GM18909 (cell line): Measurements from ENCODE around the gene PREB.
"Not testable (repeated sequence)": the region's sequence is repeated elsewhere in the genome, so short reads cannot be mapped to it uniquely, and the experiment has no call there.

Source experiments
- ATAC-seq: cut with Tn5 transposase; IDR thresholded peaks from one replicate; pipeline ENCODE4 v1.9.1; 2021; ENCODE audit warnings: mild to moderate bottlenecking; ENCODE audit not compliant: unreplicated experiment, poor library complexity

The PREB gene

DNA sequence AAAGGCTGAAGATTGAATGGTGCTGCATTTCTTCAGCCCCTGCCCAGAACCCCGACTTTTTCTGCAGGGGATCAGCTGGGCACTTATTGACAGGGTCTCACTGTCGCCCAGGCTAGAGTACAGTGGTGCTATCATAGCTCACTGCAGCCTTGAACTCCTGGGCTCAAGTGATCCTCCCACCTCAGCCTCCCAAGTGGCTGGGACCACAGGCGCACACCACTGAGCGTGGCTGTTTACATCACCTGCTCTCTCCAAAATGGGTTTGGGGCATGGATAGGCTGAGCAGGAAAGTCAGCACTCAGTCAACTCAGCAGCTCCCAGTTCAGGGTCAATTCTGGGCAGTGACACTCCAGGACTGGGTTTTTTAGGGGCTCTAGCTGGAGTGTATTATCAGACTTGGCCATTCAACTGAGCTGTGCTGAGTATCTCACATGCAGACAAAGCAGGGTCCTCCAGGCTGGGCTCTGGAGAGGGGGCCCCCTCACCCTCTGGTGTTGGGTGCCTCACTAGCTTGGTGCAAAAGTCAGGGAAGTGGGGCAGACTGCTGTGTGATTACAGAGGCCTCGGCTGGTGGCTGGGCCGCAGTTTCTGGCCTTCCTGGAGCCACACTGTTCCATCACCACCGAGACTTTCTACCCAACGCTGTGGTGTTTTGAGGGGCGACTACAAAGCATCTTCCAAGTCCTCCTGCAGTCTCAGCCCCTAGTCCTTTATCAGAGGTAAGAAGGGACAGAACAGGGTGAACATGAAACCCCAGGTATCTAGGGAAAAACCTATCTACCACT is 6.4 kb downstream of the PREB start:
- ATAC-seq, result no peak

DNA sequence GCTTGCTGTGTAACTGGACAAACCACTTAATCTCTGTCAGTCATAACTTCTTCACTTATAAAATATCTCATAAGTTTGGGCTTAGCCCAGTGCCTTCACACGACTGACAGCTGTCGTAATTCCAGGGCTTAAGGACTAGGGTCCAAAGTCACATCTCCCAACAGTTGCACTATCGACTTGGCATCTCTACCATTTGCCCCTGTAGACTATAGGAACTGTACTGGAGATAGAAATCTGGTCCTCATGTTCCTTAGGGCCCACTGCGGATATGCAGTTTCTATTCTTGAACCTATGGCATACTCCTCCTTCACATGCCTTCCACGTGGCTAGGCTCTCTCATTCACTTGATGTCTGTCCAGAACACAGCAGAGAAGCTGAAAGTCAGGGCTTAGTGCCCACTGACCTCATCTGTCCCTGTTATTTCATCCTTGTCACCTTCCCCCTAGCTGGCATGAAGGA is 8.2 kb downstream of the PREB start:
- ATAC-seq, result no peak

DNA sequence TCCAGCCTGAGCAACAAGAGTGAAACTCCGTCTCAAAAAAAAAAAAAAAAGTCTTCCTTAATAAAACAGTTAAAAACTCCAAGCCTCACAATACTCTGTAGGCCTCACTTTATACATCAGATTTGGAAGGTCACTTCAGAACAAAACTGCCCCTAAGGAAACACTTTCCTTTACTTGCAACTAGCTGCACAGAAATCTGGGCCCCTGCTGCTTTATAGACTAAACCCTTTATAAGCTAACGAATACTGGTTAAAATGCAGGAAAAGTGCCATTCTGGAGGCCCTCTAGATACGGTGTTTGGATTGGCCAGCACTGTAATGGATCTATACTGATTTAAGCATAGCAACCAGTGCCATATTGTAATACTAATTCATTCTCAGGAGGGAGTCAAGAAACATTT is 9.3 kb downstream of the PREB start:
- no peak for ATAC-seq

DNA sequence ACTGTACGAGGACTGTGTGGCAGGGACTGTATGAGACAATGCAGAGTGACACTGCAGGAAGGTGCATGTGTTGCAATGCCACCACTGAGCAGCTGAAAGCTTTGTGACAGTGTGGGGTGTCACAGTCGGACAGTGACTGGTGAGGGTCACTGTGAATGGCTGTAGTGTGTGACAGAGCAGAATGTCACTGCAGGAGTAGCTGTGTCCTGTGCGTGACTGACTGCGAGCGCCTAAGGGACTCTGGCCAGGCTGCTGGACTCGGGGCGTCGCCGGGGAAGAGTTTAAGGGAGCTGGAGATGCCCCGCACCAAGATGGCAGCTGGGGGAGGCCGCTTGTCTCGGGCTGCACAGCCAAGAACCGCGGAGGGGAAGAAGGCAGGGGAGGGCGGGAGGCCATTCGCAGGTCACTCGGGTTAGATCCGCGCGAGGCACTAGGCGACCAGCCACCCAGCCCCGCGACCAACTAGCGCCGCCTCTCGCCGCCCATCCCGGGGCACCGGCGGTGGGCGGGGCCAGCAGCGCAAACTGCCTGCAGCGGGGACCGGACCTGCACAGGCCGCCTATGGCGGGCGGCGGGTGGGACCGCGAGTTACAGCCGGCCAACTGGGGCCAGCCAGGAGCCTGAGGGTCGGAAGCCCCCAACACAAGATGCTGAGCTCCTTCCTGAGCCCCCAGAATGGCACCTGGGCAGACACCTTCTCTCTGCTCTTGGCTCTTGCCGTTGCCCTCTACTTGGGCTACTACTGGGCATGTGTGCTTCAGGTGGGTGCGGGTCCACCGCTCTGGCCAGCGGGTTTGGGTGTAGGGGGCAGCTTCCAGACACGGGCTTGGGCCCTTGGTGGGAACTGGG is 10.9 kb downstream of the PREB start, which contains the start of gene ABHD1:
ABHD1 (plus strand) TSS at position 514 of the 849 bp plus-strand sequence; CDS start at position 648, 134 bp downstream.
- ATAC-seq, result no peak

DNA sequence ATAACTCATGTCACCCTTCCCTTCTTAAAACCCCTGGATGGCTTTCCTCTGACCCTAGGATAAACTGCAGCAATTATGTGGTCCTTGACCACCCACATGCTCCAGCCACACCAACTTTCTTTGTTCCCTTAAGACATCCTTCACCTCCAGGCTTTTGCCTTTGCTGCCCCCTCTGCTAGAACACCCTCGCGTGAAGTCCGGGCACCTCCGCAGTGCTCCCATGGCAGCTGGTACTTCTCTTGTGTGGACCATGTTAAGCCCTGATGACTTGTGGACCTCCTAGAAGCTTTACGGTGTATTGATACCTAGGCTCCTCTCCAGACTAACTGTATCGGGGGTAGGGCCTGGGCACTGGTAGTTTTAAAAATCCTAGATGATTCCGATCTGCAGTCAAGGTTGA is 11.6 kb downstream of the PREB start:
- ATAC-seq, result no peak

DNA sequence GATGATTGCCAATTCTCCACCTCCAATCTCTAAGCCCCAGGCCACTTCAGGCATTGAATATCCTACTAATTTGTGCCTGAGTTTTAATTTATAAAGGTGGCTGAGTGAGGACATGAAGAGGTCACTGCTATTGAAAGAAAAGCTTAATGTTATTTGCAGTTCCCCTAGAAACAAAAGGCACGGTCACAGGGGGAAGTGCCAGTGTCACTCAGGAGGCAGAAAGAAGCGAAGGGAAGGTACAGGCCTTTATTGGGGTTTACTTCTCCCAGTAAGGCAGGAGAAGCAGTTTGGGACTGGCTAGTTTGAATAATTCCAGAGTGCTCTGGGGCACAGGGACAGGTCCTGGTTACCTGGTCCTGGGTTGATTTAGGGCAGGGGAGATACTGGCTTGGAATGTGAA is 12.5 kb downstream of the PREB start:
- no peak for ATAC-seq

DNA sequence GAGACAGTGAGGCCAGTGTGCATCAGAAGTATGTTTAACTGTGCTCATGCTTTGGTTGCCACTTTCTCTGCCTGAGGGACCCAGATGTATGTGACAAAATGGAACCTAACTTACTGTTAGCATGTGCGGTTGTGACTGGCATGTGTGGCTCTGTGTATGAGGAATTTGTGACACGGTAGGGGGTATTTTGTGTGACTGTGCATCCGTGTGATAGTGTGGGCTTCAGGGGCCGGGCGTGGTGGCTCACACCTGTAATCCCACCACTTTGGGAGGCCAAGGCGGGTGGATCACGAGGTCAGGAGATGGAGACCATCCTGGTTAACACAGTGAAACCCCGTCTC is 15.1 kb downstream of the PREB start:
- ATAC-seq, result not testable (repeated sequence)

DNA sequence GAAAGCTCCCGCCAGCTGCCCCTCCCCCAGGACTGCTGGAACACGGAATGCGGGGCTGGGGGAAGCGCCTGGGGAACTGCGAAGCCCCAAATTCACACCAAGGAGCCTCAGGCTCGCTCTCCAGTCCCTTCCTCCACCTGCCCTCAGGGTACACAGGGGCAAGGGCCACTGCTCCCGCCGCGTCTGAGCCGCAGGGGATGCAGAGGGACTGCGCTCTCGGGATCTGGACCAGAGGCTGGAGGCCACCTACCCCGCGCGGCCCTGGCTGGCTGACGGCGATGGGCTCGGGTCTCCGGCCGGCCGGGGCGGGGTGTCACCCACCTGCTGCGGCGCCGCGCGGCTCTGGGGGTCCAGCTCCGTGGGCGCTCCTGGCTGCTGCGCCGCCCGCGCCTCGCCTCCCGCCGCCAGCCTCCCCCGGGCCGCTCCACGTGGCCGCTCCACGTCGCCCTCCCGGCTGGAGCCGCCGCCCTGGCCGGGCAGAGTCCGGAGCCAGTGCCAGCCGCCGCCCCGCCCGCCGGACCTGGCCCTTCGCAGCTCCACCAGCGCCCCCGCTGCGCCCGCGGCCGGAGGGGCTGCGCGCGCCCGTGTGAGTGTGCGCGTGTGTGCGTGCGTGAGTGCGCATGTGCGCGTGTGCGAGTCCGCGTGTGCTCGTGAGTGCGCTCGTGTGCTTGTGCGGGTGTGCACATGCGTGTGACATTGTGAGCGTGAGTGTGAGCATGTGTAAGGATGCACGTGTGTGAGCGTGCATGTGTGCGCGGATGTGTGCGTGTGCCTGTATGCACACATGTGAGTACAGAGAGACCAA is 15.7 kb downstream of the PREB start, which contains the start of gene CGREF1:
CGREF1 (minus strand) TSS at position 604 of the 805 bp plus-strand sequence. CDS start 14,762 bp downstream, outside the sequence.
- ATAC-seq, result no peak

DNA sequence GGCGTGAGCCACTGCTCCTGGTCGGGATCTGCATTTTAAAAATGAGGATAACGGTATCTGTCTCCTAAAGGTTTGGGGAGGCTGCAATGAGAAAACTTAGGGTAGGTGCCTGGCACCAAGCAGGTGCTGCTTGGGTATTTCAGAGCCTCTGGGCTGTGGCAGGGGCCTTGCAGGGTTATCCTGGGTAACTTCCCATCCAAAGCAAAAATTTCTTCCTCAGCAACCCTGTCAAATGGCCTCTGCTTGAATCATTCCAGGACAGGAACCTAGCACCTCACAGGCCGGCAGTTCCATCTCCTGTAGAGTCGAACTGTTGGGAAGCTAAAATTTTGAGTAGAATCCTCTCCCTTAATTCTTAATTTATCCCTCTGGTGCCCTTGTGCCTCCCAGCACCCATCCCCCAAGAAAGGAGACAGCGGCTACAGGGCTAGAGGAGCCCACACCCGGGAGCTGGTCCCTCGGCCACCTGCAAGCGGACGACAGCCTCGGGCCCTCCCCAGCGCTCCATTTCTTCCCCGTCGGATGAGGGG is 16.4 kb downstream of the PREB start:
- no peak for ATAC-seq

DNA sequence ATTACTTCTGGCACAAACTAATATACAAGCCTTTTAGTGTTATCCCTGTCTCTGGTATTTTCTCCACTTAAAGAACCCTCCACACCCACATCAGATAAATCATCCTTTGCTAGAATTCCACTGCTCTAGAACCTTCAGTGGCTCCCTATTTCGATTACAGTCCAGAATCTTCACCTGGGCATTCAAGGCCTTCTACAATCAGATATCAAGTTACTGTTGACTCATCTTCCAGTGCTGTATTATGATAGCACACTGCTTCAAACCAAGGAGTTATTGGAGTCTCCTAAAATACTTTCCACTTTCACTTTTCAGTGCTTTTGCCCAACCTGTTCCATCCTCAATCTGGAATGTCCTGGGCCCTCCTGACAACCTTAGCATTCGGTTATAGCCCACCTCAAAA is 18.9 kb downstream of the PREB start:
- ATAC-seq, result no peak

DNA sequence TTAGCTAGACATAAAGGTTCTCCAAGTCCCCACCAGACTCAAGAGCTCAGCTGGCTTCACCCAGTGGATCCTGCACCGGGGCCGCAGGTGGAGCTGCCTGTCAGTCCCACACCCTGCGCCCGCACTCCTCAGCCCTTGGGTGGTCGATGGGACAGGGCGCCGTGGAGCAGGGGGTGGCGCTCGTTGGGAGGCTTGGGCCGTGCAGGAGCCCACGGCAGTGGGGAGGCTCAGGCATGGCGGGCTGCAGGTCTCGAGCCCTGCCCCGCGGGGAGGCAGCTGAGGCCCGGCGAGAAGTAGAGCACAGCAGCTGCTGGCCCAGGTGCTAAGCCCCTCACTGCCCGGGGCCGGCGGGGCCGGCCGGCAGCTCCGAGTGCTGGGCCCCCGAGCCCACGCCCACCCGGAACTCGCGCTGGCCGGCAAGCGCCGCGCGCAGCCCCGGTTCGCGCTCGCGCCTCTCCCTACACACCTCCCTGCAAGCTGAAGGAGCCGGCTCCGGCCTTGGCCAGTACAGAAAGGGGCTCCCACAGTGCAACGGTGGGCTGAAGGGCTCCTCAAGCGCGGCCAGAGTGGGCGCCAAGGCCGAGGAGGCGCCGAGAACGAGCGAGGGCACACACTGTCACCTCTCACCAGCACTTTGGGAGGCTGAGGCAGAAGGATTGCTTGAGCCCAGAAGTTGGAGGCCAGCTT is 22.9 kb downstream of the PREB start:
- not testable (repeated sequence) for ATAC-seq

DNA sequence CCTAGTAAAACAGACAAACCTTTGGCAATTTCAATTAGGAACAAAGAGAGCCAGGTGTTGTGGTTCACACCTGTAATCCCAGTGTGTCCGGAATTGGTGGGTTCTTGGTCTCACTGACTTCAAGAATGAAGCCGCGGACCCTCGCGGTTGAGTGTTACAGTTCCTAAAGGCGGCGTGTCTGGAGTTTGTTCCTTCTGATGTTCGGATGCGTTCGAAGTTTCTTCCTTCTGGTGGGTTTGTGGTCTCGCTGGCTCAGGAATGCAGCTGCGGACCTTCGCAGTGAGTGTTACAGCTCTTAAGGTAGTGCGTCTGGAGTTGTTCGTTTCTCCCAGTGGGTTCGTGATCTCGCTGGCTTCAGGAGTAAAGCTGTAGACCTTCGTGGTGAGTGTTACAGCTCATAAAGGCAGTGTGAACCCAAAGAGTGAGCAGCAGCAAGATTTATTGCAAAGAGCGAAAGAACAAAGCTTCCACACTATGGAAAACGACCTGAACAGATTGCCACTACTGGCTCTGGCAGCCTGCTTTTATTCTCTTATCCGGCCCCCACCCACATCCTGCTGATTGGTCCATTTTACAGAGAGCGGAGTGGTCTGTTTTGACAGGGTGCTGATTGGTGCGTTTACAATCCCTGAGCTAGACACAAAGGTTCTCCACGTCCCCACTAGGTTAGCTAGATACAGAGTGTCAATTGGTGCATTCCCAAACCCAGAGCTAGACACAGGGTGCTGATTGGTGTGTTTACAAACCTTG is 23.7 kb downstream of the PREB start:
- not testable (repeated sequence) for ATAC-seq

DNA sequence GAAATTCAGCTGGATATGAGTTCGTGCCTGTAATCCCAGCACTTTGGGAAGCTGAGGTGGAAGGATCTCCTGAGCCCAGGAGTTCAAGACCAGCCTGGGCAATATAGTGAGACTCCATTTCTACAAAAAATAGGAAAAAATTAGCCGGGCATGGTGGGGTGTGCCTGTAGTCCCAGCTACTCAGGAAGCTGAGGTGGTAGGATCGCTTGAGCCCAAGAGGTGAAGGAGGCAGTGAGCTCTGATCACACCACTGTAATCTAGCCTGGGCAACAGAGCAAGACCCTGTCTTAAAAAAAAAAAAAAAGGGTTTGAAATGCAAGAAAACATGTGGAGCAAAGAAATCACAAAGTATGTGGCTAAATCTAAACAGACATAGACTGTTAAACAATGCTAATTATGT is 25.4 kb downstream of the PREB start:
- no peak for ATAC-seq

DNA sequence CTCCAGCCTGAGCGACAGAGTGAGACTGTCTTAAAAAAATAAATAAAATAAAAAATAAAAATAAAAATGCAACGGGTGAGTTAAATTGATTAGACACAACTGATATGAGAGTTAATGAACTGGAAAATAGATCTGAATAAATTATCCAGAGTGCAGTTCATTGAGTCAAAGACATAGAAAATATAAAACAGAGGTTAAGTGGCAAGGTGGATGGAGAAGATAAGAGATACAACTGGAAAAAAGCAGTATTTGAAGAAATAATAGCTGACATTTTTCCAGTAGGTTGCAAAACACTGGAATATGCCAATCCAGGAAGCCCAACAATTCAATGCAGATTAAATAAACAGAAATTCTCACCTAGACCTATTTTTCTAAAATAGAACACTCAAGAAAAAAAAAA is 26.2 kb downstream of the PREB start:
- ATAC-seq, result no peak

DNA sequence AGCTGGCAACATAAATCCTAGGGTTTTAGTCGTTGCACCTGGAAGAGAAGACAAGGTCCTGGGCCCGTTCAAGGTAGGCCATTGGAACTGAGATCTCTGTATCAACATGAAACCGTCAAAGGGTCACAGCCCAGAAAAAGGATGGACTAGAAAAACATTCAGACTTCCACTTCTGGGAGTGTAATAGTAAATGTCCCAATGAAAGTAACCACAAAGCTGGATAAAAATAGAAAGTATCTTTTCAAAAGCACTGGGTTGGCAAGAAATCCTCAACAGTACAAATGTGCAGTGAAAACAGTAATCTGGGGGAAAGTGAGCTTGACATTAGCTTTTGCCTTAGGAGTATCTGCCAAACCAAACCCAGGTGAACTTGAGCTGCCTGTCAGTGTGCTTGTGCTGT is 28.5 kb downstream of the PREB start:
- no peak for ATAC-seq

DNA sequence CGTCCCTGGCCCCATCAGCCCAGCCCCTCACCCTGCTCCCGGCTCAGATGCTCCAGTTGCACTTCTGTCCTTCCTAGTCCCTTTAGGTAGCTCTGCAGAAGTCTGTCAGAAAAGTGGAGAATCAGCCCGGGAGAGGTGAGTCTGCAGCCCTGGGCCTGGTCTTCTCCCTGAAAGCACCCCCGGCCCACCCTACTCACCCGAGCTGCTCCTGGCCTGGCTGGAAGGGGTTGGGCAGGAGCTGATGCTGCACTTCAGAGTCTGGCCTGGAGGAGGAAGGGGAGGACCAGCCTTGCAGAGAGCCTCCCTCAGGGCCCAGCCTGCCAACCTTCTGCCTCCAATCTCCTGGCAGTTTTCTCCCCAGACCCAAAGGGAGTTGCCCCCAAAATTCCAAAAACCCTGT is 32.1 kb downstream of the PREB start:
- no peak for ATAC-seq

DNA sequence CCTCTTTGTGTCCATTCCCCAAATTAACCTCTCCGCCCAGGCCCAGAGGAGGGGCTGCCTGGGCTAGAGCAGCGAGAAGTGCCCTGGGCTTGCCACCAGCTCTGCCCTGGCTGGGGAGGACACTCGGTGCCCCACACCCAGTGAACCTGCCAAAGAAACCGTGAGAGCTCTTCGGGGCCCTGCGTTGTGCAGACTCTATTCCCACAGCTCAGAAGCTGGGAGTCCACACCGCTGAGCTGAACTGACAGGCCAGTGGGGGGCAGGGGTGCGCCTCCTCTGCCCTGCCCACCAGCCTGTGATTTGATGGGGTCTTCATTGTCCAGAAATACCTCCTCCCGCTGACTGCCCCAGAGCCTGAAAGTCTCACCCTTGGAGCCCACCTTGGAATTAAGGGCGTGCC is 34.4 kb downstream of the PREB start:
- ATAC-seq, result no peak

DNA sequence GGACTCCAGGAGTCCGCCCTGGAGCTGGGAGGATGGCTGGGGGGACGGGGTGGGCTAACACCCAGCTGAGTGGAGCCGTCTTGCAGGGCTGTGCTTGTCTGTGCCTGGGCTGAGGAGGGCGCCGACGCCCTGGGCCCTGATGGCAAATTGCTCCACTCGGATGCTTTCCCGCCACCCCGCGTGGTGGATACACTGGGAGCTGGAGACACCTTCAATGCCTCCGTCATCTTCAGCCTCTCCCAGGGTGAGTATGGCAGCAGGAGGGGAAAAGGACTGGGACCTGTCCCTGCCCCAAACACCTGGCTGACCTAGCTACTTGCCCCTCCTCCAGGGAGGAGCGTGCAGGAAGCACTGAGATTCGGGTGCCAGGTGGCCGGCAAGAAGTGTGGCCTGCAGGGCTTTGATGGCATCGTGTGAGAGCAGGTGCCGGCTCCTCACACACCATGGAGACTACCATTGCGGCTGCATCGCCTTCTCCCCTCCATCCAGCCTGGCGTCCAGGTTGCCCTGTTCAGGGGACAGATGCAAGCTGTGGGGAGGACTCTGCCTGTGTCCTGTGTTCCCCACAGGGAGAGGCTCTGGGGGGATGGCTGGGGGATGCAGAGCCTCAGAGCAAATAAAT is 35.0 kb downstream of the PREB start:
- no peak for ATAC-seq

DNA sequence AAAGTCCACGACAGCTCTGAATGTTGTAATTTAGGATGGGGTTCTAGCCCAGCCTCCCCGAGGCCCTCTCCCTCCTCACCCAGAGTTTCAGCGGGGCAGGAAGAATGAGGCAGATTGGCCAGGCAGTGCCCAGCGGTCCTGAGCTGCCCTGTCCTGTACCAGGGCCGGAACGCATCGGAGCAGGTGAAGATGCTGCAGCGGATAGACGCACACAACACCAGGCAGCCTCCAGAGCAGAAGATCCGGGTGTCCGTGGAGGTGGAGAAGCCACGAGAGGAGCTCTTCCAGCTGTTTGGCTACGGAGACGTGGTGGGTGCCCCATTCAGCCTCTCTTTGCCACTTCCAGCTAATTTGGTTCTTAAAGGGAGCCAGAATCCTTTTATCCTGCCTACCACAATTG is 37.1 kb downstream of the PREB start:
- no peak for ATAC-seq
